GM19324 (cell line): ENCODE data around the gene CLDN5.

Experiments
- ATAC-seq: cut with Tn5 transposase; IDR thresholded peaks from one replicate; pipeline ENCODE4 v1.9.1; 2021; ENCODE audit warnings: mild to moderate bottlenecking, moderate library complexity; ENCODE audit not compliant: unreplicated experiment, low FRiP score

Gene CLDN5

DNA sequence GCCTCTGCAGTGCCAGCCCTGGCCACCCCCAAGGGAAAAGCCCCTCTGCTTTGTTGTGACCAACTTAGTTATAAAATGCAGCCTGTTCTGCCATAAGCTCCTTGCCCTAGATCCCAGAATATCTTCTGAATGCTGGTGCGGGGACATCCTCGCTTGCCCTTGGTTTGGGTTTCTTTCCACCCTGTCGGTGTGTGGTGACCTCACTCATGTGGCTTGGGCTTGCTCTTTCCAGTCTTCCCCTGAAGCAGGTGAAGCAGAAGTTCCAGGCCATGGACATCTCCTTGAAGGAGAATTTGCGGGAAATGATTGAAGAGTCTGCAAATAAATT is 16.7 kb downstream of the CLDN5 start:
- ATAC-seq: no peak

DNA sequence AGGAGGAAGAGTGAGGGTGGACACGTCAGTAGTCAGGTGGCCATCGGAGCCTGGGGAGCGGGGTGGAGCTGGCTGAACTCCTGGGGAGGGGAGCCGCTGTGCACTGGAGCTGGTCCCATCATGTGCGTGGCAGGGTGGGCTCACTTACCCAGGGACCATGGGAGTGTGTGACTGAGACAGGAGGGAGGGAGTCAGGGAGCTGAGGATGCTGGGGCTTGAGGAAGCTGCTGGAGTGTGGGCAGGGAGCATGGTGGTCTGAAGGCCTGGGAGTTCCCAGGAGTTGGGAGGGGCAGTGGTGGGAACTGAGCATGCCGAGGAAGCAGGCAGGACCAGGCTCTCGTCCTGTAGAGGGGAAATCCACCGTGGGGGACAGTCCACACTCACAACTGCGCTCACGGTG is 18.0 kb downstream of the CLDN5 start:
- no peak for ATAC-seq

DNA sequence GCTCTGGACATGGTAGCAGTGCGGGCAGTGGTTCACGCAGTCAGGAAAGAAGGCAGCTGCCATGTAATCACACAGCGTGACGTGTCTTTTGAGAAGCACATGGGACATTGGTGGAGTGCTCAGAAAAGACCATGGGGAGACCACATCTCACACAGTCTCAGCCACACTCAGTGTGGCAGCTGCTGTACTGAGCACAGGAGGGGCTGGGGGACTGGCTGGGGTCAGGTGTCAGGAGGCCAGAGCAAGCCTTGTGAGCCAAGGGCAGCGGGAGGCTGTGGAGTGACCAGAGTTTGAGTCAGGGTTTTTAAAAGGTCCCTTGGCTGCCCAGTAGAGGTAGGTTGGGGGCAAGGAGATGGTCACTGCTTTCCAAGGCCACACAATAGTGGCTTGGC is 18.5 kb downstream of the CLDN5 start:
- no peak for ATAC-seq

DNA sequence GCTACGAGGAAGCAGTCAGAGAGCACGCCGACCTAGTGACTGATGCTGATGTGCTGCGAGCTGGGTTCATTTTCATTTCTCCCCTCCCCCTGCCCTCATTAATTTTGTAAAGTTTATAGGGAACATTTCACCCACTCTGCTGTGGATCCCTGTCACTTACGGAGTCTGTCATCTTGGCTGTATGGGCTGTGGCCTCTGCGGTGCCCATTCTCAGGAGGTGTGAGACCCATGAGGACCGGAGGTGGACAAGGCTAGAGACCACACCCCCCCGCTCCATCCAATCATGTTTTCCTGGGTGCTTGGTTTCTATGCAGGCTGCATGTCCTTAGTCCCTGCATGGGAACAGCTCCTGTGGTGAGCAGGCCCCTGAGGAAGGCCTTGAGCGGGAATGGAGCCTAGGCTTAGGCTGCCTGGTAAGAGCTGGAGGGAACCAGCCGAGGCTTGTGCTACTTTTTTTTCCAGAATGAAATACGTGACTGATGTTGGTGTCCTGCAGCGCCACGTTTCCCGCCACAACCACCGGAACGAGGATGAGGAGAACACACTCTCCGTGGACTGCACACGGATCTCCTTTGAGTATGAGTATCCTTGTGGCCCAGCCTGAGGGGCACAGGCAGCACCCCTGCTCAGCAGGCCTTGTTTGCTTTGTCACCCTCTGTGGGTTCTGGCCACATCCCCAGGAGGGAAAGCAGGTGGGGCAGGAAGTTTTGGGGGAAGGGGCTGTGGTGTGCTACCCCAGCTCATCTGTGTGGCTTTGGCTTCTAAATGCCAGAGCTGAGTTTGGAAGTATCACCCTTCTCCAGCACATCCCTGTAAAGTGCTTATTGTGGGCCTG is 19.1 kb downstream of the CLDN5 start:
- ATAC-seq: no peak

DNA sequence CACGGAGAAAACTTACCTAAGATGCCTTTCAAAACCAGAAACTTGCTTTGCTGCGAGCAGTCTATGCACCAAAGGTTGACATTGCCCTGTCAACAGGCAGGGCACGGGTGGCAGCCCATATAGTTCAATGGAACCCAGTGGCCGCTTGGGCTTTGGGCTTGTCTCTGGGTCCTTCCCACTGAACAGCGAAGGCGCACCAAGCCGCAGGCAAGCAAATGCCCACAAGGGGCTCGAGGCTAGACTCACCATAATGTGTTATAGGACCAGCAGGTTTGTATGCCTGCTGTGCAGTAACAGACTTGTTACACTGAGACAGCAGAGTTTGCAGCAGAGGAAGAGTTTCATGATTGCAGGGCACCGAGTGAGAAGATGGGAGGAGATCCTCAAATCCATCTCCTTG is 20.3 kb downstream of the CLDN5 start:
- no peak for ATAC-seq

DNA sequence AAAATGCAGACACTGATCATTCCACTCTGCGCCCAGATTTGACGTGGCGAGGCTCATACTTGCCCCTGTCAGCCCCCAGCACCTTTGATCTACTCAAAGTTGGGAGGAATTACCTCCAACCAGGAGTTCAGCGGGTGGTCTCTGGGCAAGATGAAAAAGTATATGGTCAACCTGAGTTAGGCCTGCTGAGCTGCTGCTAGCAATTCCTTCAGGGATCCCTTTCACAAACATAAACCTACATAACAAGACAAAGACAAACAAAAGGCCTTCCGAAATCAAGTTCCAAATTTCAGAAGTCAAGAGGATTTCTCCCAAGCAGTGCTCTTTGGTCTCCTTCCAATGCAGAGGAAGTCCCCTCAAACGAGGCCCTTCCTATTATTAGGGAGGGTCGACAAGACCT is 20.8 kb downstream of the CLDN5 start:
- no peak for ATAC-seq

DNA sequence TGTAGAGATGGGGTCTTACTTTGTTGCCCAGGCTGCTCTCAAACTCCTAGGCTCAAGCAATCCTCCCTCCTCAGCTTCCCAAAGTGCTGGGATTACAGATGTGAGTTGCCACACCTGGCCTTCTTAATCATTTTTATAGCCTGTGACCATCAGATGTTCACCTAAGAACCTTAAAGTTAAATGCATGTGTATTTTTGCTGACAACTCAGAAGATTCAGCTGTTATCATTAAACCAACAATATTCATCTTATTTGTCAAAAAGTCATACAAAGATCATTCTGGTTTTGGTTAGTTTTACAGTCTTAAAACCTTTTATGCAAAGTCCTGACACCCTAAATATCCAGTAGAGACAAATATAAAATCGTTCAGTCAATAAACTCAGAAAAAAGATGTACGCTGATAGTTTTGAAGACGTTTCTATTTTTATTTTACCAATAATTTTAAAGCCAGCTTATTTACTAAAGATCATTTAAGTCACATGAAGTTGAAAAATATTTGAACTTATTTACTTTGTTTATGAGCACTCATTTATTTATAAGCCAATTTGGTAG is 22.2 kb downstream of the CLDN5 start:
- no peak for ATAC-seq

DNA sequence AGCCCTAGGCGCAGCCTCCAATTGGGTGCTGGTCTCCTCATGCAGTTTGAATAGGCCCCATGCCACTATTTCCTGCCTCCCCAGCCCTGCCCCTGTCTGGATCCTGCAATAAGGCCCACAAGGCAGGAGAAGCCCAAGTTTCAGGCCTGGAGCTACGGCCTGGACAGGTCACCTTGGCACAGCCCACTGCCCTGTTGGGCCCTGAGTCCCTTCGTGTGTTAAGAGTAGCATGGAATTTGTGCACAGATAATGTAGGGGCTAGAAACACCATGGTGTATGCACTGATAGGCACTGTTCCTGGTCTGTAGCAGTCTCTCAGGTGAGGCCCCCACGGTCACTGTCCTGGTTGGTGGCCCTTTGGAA is 24.3 kb downstream of the CLDN5 start:
- ATAC-seq: no peak

DNA sequence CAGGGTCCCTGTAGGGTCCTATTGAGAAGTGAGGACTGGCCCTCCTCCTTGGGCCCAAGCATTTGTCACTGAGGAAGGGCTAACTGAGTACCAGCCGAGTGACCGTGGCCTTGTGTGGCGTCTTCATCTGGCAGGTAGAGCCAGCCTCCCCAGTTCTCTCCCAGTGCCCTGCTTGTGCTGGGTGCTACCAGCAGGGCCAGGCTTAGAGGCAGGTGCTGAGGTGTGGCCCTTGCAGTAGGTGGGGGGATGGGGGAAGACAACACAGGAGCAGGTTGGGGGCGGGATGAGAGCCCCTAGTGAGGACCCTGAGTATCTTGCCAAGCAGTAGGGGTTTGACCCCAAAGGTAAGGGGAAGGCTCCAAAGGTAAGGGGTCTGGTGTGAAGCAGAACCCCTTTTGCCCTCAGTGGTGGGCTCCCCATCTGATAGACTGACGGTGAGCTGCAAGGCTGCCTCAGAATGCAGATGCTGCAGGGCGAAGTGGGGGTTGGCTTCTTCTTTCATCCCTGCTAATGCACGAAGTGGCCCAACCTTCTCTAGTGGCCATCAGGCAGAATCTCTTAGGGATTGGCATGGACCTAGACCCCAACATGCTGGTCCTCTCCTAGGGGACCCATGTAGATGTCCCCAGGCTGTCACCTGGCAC is 24.9 kb downstream of the CLDN5 start:
- no peak for ATAC-seq

DNA sequence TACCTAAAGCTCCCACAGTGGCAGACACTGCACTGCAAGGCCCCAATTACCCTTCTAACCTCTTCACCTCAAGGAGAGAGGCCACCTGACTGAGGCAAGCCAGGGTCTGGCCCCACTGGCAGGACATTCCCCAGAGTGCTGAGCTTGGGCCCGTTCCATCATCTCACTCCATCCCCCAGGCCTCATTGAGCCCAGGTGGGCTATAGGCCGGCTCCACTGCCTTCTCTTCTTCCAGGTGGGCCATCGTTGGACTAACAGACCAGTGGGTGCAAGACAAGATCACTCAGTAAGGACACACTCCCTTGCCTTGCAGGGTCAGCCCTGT is 25.4 kb downstream of the CLDN5 start:
- no peak for ATAC-seq

DNA sequence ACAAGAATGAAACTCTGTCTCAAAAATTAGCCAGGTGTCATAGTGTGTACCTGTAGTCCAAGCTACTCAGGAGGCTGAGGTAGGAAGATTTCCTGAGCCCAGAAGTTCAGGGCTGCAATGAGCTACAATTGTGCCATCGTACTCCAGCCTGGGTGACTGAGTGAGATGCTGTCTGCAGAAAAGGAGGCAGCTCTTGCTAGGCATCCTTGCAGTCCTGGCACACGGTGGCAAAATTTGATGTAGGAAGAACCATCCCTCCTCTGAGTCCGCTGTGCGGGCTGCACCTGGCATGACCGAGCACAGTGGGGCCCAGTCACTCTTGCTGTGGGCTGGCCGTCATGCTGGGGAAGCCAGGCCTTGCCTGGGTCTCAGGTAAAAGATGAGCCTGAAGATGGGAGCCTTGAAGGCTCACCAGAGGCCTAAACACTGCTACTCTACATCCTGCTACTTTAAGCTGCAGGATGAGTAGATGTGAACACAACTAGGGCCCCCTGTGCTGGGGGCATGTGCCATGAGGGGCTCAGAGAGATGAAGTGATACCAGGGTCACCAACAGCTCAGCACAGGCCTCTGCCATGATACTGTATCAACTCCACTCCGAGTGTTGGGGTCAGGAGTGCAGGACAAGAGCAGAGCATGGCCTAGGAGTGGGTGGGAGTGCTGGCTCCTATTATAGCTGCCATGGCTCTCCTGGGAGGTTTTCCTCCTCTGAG is 25.9 kb downstream of the CLDN5 start:
- no peak for ATAC-seq

DNA sequence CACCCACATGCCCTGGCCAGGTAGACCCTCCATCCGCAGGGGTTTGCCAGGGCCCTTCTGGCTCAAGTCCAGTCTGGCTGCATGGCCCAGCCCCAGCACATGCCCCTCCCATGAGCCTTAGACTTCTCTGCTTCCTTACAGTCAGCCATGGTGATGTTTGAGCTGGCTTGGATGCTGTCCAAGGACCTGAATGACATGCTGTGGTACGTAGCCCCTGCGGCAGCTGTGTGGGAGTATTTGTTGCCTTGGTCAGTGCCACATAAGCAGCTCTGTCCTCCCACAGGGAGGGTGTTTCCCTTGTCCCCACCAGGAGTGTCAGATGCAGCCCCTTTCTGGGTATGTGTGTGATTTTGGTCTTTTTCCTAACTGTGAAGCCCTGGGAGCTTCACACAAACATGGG is 27.0 kb downstream of the CLDN5 start:
- no peak for ATAC-seq

DNA sequence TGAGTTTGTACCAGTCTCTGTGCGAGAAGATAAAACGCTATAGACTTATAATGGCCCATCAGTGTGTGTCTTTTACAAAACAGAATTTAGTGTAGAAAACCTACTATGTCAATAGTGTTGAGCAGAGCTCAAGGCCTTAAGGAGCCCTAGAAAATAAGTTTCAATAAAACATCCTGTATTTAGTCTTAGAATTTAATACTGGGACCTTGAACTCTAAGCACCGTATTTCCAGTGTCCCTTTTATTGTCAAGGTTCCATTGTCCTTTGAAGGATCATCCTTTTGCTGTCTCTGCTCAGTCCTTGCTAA is 27.9 kb downstream of the CLDN5 start:
- ATAC-seq: no peak

DNA sequence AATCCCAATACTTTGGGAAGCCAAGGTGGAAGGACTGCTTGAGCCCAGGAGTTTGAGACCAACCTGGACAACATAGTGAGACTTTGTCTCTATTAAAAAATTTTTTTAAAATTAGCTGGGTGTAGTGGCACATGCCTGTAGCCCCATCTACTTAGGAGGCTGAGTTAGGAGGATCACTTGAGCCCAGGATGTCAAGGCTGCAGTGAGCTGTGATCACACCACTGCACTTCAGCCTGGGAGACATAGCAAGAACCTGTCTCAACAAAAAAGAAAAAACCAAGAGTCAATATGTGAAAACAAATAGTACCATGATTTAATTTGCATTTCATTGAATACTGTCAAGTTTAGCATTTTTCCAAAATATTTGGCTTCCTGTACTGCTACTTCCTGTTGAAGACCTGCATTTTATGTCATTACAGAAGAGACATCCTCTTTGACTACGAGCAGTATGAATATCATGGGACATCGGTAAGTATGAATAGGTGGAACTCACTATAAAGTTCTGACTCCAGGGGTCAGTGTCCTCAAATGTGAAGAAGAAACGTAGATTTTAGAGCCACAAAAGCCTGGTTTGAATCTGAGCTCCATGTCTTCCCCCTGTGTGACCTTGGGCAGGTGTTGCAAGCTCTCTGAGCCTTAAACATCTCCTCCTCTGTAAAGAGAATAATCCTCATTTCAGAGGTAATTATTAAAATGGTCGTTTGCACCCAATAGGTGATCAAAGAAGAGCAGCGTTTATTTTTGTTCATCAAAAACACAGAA is 28.5 kb downstream of the CLDN5 start:
- ATAC-seq: no peak

DNA sequence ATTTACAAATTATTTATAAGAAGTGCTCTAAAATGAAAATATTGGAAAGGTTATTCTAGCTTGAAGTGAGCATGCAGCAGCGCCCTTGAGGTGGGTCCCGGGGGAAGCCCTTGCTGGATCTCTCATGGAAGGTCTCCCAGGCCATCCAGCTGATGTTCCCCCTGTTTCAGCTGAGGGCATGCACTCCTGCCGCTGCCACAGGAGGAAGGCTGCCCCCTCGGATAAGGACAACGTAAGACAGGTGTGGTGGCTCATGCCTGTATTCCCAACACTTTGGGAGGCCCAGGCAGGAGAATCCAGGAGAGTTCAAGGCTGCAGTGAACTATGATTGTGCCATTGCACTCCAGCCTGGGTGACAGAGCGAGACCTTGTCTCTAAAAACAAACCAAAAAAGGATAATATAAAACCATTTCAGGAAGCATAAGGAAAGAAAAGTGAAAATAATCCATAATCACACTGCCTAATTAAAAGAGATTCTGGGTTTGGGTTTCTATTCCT is 29.5 kb downstream of the CLDN5 start:
- no peak for ATAC-seq

DNA sequence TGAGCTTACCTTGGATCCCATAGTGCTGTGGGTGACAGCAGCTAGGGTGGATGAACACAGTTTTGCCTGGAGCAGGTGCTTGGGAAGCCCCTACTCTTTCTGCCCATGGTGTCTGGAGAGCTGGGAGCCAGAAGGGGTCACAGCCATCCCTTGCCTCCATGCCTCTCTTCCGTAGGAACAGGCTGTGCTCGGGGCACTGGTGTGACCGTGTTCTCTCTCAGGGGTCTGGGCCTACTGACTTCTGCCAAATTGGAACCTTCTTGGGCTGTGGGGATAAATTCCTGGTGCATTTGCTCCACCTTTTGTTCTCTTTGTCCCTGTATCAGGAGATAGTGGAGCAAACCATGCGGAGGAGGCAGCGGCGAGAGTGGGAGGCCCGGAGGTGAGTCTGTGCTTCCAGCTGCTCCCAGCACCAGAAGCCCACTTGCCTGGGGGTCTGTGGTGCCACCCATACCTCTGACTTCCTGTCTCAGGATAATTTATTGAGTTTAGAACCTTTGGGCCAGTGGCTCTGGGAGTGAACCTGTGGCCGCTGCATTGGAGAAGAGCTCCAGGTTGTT is 30.1 kb downstream of the CLDN5 start:
- no peak for ATAC-seq

DNA sequence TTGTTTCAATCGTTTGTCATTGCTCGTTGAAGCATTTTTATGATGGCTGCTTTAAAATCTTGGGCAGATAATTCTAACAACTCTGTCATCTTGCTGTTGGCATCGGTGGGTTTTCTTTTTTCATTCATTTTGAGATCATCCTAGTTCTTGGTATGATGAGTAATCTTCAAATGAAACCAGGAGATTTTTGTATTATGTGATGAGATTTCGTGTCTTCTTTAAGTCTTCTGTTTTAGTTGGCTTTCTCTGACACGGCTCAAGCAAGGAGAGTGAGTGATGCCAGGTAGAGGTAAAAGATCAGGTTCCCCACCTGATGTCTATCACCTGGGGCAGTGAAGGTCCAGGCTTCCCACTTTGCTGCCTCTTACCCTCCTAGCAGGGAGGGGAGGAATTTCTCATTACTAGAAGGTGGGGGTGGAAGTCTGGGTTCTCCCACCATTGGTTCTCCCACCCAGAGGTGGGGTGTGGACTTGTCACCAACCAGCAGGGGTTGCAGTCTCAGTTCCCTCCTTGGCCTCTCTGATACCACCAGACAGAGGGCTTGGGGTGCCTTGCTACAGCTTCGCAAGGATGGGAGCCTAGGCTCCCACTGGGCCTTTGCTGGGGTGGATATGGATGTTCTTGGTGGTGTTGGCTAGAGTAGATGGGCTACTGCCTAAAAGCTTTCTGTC is 31.6 kb downstream of the CLDN5 start:
- no peak for ATAC-seq

DNA sequence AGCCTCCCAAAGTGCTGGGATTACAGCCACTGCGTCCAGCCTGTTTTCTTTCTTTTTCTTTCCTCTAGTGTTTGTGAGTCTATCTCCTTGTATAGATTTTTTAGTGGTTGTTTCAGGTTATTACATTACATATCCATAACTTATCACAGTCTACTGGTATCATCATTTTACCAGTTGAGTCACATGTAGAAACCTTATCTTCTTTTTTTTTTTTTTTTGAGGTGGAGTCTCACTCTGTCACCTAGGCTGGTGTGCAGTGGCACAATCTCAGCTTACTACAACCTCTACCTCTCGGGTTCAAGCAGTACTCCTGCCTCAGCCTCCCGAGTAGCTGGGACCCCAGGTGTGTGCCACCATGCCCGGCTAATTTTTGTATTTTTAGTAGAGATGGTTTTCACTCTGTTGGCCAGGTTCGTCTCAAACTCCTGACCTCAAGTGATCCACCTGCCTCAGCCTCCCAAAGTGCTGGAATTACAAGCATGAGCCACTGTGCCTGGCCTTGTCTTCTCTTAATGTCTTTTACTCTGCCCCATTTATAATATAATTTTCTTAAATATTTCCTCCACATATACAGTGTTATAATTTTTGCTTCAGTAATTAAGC is 33.5 kb downstream of the CLDN5 start:
- no peak for ATAC-seq

DNA sequence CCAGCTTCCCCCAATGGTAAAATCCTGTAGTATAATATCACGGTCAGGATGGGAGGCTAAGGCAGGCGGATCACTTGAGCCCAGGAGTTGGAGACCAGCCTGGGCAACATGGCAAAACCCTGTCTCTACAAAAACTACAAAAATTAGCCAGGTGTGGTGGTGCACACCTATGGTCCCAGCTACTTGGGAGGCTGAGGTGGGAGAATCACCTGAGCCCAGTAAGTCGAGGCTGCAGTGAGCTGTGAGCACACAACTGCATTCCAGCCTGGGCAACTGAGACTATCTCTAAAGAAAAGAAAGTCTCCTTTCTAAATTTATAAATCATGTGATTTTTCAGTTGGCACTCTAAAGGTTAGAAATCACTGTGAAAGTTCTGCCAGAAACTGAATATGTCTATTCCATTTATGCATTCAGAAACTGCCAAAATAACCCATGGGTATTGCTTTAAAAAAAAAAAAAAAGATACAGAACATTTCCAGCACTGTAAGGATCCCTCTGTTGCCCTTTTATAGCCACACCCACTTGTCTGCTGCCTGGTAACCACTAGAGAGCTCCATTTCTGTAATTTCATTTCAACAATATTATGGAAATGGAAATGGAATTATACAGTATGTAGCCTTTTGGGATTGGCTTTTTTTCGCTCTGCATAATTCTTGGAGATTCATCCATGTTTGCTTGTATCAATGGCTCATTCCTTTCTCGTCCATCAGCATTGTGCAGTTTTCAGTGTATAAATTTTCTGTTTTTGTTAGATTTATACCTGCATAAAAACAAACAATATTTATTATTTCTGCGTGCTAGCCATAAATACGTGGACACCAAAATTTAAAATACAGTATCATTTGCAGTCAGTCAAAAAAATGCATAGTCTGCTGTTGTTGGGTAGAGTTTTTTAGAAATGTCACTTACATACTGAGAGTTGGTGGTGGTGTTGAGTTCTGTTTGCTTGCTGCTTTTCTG is 35.0 kb downstream of the CLDN5 start:
- no peak for ATAC-seq
